Breast epithelium (tissue), 4 donors: ENCODE data around the gene ASTN1. TPM values are rescaled to one million over a fixed set of nuclear protein-coding genes. Genes with fewer than 3 reads are reported as not detected.

Experiments
- DNase-seq, 2 donors: peaks; one replicate each; pipeline ENCODE4 v3.0.0-alpha.2; 2019; ENCODE audit warnings: low spot score in 2 of 2
- H3K27ac ChIP-seq, 2 donors: fragments of 200-600 bp; sonication (generic) in 1 of 2; one replicate each; pipeline ENCODE4 v1.5.1; 2016 to 2019; ENCODE audit warnings: mild to moderate bottlenecking in 1 of 2
- H3K27me3 ChIP-seq, 2 donors: fragments of 200-600 bp; sonication (generic) in 1 of 2; one replicate each; pipeline versions ENCODE4 v1.5.1 to v1.6.0; 2017 to 2019; ENCODE audit warnings: control low read depth in 1 of 2, mild to moderate bottlenecking in 1 of 2
- H3K36me3 ChIP-seq: fragments of 200-600 bp; one replicate; pipeline ENCODE4 v1.5.1; 2019
- H3K4me1 ChIP-seq, 2 donors: fragments of 200-600 bp; sonication (generic); one replicate each; pipeline ENCODE4 v1.5.1; 2016 to 2019; ENCODE audit warnings: control low read depth in 1 of 2
- H3K4me3 ChIP-seq, 3 donors: fragments of 200-600 bp; sonication (generic); 1 replicate in 2 of 3; 2 replicates in 1 of 3; pipeline ENCODE4 v1.5.1; 2016 to 2019; ENCODE audit warnings: mild to moderate bottlenecking in 3 of 3, moderate library complexity in 2 of 3
- H3K9me3 ChIP-seq, 2 donors: fragments of 200-600 bp; sonication (generic) in 1 of 2; one replicate each; pipeline ENCODE4 v1.5.1; 2016 to 2019; ENCODE audit warnings: control low read depth in 1 of 2
- POLR2A ChIP-seq: fragments of 450-650 bp; IDR thresholded peaks from one replicate; pipeline ENCODE4 v1.6.1; 2016; ENCODE audit warnings: antibody characterized with exemption, mild to moderate bottlenecking, moderate library complexity
- POLR2AphosphoS5 ChIP-seq, 3 donors: sonication (generic); formaldehyde crosslinking; IDR thresholded peaks; one replicate each; pipeline ENCODE4 v1.6.1; 2017; ENCODE audit warnings: antibody characterized with exemption in 3 of 3
- intact Hi-C: fragments of 100-400 bp; cut with DNase I; formaldehyde crosslinking; loops from one replicate; pipeline ENCODE4 v1.15.1; 2023; ENCODE audit warnings: low total_unique reads
- total RNA-seq, 3 donors: library from RNA; depleted of rRNA; stranded (reverse); fragments of >200 nt; gene quantifications; one replicate each; pipeline ENCODE4 v1.1.0, GENCODE V29; 2016
- TF ChIP-seq, protein P1 (sequence below), 3 donors: fragments of 450-650 bp; IDR thresholded peaks; one replicate each; pipeline ENCODE4 v1.5.1; 2016 to 2017; ENCODE audit warnings: antibody characterized with exemption in 3 of 3, mild to moderate bottlenecking in 3 of 3, moderate library complexity in 3 of 3

Gene ASTN1
- total RNA-seq, 3 donors from 2014 or later: 0.16 to 1.5 (median 0.33) TPM

DNA sequence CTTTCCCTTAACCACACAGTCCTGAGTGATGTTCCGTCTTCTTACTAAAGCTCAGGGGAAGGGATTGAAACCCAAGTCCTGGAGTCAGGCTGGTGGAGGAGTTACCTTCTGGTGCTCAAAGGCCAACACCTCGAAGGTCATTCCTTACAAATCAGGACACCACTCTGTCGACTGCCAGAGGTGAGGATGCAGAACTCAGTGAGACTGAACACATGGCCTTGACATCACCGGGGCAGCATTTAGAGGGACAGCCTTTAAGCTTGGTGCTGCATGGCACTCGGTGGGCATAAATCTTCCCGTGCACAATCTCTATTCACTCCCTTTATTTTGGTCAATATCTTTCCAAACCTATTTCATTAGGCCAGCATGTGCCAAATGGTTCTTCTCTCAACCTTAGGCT is 130.9 kb downstream of the ASTN1 start:
- no peak for TF ChIP-seq POLR2A
- TF ChIP-seq, protein P1, sequence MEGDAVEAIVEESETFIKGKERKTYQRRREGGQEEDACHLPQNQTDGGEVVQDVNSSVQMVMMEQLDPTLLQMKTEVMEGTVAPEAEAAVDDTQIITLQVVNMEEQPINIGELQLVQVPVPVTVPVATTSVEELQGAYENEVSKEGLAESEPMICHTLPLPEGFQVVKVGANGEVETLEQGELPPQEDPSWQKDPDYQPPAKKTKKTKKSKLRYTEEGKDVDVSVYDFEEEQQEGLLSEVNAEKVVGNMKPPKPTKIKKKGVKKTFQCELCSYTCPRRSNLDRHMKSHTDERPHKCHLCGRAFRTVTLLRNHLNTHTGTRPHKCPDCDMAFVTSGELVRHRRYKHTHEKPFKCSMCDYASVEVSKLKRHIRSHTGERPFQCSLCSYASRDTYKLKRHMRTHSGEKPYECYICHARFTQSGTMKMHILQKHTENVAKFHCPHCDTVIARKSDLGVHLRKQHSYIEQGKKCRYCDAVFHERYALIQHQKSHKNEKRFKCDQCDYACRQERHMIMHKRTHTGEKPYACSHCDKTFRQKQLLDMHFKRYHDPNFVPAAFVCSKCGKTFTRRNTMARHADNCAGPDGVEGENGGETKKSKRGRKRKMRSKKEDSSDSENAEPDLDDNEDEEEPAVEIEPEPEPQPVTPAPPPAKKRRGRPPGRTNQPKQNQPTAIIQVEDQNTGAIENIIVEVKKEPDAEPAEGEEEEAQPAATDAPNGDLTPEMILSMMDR (IDR thresholded peaks at IDR 0.05): no peak
- TF ChIP-seq POLR2AphosphoS5 (IDR thresholded peaks at IDR 0.05): no peak
- intact Hi-C loops: no loop called here

DNA sequence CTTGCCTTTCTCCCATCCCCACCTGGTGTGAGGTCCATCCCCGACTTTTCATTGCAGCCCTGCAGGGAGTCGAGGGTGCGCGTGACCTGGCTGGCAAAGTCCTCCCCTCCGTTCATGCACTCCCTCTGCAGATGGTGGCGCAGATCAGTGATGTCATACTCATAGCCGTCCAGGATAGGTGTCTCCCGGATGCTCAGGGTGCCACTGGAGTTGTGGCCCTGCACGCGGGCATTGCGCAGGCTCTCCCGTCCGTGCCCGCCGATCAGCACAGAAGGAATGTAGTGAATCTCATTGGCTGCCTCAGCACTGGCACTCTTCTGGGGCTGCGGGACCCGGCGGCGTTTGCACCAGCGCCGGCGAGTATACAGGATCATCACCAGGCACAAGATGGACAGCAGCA is 132.1 kb downstream of the ASTN1 start:
- intact Hi-C loops: no loop called here
- TF ChIP-seq POLR2AphosphoS5 (IDR thresholded peaks at IDR 0.05) (no peak), POLR2A (no peak)
- TF ChIP-seq, protein P1 (IDR thresholded peaks at IDR 0.05): no peak
- H3K36me3 ChIP-seq: no peaks in the 10 kb centered on the region

More for the DNA sequence above, 130.9 kb downstream of the ASTN1 start:
- Histone ChIP-seq H3K4me3 (no peak overlapping the region), H3K9me3 (no peaks in the 10 kb centered on the region), H3K27me3 (no peaks in the 10 kb centered on the region), H3K4me1 (no peaks in the 10 kb centered on the region), H3K27ac (no peak overlapping the region), H3K36me3 (no peaks in the 10 kb centered on the region)
- DNase-seq: no peak

DNA sequence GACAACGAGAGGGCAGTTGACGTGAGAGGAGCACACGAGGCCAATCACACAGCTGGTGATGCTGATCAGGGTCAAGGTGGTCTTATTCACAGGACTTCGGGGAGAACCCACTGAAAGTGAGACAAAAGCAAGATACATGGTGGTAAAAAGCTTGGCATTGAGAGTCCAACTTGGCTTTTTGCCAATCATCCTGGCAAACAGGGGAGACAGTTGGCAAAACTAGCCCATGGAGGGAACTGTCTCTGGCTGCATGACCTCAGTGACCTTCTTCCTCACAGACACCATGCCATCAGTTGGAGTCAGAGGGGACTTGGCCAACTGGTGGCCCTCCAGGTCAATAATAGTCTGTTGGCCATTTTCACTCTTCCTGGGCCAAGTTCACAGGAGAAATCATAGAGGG is 139.9 kb downstream of the ASTN1 start:
- Histone ChIP-seq H3K36me3 (no peaks in the 10 kb centered on the region), H3K4me1 (no peaks in the 10 kb centered on the region), H3K9me3 (no peaks in the 10 kb centered on the region), H3K4me3 (no peak overlapping the region), H3K27me3 (no peaks in the 10 kb centered on the region), H3K27ac (no peak overlapping the region)
- TF ChIP-seq, protein P1 (IDR thresholded peaks at IDR 0.05): no peak
- TF ChIP-seq POLR2AphosphoS5 (IDR thresholded peaks at IDR 0.05) (no peak), POLR2A (no peak)
- DNase-seq: no peak
- intact Hi-C loops: no loop called here

More for the DNA sequence above, 132.1 kb downstream of the ASTN1 start:
- H3K9me3 ChIP-seq: no peaks in the 10 kb centered on the region
- no peaks in the 10 kb centered on the region for H3K4me1 ChIP-seq
- DNase-seq: no peak
- no peak overlapping the region for H3K27ac ChIP-seq
- no peaks in the 10 kb centered on the region for H3K27me3 ChIP-seq
- no peak overlapping the region for H3K4me3 ChIP-seq

DNA sequence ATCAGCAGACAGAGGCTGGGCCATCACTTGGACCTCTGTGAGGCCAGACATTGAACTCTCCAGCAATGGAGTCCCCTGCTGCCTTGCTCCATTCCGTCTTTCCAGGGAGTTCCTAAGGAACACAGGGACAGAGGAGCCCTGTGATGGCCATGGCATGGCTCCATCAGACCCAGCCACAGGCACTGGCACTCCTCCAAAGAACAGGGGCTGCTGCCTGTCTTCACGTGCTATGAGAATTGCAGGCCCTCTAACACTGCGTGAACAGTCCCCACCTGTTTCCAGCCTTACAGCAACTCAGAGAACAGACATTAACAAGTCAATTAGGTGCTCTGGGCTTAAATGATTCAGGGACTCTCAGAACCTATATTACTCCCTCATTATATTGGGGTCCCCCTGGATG is 140.8 kb downstream of the ASTN1 start:
- Histone ChIP-seq H3K27me3 (no peaks in the 10 kb centered on the region), H3K27ac (no peak overlapping the region), H3K4me3 (no peak overlapping the region), H3K36me3 (no peaks in the 10 kb centered on the region), H3K9me3 (no peaks in the 10 kb centered on the region), H3K4me1 (no peaks in the 10 kb centered on the region)
- intact Hi-C loops: no loop called here
- TF ChIP-seq POLR2A: no peak
- no peak for TF ChIP-seq POLR2AphosphoS5 (IDR thresholded peaks at IDR 0.05)
- TF ChIP-seq, protein P1 (IDR thresholded peaks at IDR 0.05): no peak
- DNase-seq: no peak

DNA sequence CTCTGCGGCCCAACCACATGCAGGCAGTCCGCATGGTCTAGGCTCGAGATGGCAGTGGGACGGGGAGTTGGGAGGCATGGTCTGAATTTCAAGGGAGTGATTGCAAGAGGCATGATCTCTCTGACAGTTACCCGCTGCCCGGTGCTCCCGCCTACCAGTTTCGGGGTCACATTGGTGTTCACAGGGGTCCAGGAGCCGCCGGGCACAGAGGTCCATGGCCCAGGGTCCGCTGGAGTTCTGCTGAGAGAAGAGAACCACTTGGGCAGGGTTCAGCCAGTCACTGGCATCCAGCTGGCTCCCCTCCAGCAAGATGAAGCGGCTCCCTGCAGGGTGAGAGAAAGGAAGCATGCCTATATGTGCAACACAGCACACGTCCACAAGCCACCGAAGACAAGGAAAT is 141.3 kb downstream of the ASTN1 start:
- Histone ChIP-seq H3K4me3 (no peak overlapping the region), H3K27me3 (no peaks in the 10 kb centered on the region), H3K36me3 (no peaks in the 10 kb centered on the region), H3K4me1 (no peaks in the 10 kb centered on the region), H3K27ac (no peak overlapping the region), H3K9me3 (no peaks in the 10 kb centered on the region)
- intact Hi-C loops: no loop called here
- no peak for DNase-seq
- TF ChIP-seq POLR2A (no peak), POLR2AphosphoS5 (IDR thresholded peaks at IDR 0.05) (no peak)
- TF ChIP-seq, protein P1 (IDR thresholded peaks at IDR 0.05): no peak
